Tibial artery (tissue), 4 donors: ENCODE results near the gene RAN.

Source experiments
- DNase-seq, 2 donors: peaks; one replicate each; pipeline ENCODE4 v3.0.0-alpha.2; 2019
- H3K27ac ChIP-seq, 2 donors: fragments of 200-600 bp; sonication (generic) in 1 of 2; 1 replicate in 1 of 2; 2 replicates in 1 of 2; pipeline ENCODE4 v1.5.1; 2018 to 2019; ENCODE audit warnings: mild to moderate bottlenecking in 1 of 2
- H3K27me3 ChIP-seq, 2 donors: fragments of 200-600 bp; sonication (generic) in 1 of 2; one replicate each; pipeline versions ENCODE4 v1.5.1 to v1.6.0; 2016 to 2019
- H3K36me3 ChIP-seq, 3 donors: fragments of 200-600 bp; sonication (generic) in 2 of 3; one replicate each; pipeline ENCODE4 v1.5.1; 2016 to 2019; ENCODE audit warnings: mild to moderate bottlenecking in 2 of 3
- H3K4me1 ChIP-seq, 4 donors: fragments of 200-600 bp; sonication (generic) in 2 of 4; 1 replicate in 3 of 4; 2 replicates in 1 of 4; pipeline ENCODE4 v1.5.1; 2016 to 2019
- H3K4me3 ChIP-seq, 2 donors: fragments of 200-600 bp; sonication (generic) in 1 of 2; 1 replicate in 1 of 2; 2 replicates in 1 of 2; pipeline ENCODE4 v1.5.1; 2018 to 2019; ENCODE audit warnings: mild to moderate bottlenecking in 2 of 2
- H3K9me3 ChIP-seq, 3 donors: fragments of 200-600 bp; sonication (generic) in 1 of 3; one replicate each; pipeline ENCODE4 v1.5.1; 2016 to 2019
- intact Hi-C: fragments of 100-400 bp; cut with DNase I; formaldehyde crosslinking; loops from one replicate; pipeline ENCODE4 v1.15.0; 2023; ENCODE audit warnings: low total_unique reads
- TF ChIP-seq, protein P1 (sequence below), 2 experiments: fragments of 200-600 bp in 1 of 2; fragments of 450-650 bp in 1 of 2; IDR thresholded peaks; one replicate each; pipeline ENCODE4 v1.5.1; 2017 to 2019; ENCODE audit warnings: antibody characterized with exemption in 2 of 2, mild to moderate bottlenecking in 1 of 2, moderate library complexity in 1 of 2

Gene RAN

DNA sequence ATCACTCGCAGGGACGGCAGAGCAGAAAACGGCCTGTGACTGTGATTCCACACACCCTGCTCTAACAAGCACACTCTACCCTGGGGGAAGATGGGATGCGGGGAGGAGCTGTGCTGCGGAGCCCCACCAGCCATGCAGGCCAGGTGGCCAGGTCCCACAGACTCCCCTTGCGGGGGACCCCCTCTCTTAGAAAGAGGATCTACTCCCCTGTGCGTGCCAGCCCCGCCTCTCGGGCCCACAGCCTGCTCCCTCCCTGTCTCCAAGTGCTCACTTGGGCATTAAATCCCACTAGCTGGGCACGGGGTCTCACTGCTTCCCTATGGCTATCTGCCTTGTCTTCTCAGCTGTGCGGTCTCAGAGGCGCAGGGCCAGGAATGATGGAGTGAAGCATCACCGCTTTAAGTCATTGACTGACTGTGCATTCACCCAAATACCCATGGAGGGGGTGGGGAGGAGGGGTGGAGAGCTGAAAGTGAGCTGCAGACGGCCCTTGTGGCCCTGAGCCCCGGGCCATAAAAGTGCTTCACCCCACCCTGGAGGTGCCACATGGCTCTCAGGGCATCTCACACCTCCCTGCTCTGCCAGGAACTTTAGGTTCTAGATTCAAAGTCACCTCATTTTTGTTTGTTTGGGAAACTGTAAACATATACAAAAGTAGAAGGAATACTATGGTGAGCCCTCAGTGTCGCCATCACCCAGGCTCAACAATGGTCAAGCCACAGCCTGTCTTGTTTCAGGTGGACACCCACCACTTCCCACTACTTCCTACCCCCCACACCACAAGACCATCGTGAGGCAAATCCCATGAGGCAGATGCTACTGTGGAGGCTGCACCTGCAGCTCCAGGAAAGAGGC lies 42.2 kb upstream of the RAN start:
- DNase-seq = no peak
- intact Hi-C loops = no loop called here
- TF ChIP-seq, protein P1, sequence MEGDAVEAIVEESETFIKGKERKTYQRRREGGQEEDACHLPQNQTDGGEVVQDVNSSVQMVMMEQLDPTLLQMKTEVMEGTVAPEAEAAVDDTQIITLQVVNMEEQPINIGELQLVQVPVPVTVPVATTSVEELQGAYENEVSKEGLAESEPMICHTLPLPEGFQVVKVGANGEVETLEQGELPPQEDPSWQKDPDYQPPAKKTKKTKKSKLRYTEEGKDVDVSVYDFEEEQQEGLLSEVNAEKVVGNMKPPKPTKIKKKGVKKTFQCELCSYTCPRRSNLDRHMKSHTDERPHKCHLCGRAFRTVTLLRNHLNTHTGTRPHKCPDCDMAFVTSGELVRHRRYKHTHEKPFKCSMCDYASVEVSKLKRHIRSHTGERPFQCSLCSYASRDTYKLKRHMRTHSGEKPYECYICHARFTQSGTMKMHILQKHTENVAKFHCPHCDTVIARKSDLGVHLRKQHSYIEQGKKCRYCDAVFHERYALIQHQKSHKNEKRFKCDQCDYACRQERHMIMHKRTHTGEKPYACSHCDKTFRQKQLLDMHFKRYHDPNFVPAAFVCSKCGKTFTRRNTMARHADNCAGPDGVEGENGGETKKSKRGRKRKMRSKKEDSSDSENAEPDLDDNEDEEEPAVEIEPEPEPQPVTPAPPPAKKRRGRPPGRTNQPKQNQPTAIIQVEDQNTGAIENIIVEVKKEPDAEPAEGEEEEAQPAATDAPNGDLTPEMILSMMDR (IDR thresholded peaks at IDR 0.05) = no peak
- no peaks in the 10 kb centered on the region for H3K27me3 ChIP-seq
- no peak overlapping the region for H3K27ac ChIP-seq
- no peaks in the 10 kb centered on the region for H3K9me3 ChIP-seq
- peaks cover 0 to under 1% (median under 1%) of the 10 kb centered on the region in 3 donors for H3K36me3 ChIP-seq
- H3K4me1 ChIP-seq = peaks cover 0 to 9% (median 0%) of the 10 kb centered on the region in 4 donors
- no peak overlapping the region for H3K4me3 ChIP-seq

DNA sequence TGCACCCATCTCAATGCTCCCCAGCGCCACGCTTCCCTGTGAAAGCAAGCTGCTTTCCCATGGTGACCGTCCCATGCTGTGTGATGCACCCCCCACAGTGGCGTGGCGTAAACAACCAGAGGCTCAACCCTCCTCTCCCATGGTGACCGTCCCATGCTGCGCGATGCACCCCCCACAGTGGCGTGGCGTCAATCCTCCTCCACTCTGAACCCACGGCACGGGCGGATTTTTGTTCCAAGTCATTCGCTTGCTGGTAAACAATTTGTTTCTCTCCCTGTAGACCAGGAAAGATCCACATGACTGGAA lies 41.7 kb upstream of the RAN start:
- Histone ChIP-seq H3K4me3 (no peak overlapping the region), H3K4me1 (peaks cover 0 to 9% (median 0%) of the 10 kb centered on the region in 4 donors), H3K27me3 (no peaks in the 10 kb centered on the region), H3K36me3 (no peaks in the 10 kb centered on the region), H3K27ac (no peak overlapping the region), H3K9me3 (no peaks in the 10 kb centered on the region)
- no peak for DNase-seq
- TF ChIP-seq, protein P1 (IDR thresholded peaks at IDR 0.05) = no peak
- intact Hi-C loops = no loop called here

DNA sequence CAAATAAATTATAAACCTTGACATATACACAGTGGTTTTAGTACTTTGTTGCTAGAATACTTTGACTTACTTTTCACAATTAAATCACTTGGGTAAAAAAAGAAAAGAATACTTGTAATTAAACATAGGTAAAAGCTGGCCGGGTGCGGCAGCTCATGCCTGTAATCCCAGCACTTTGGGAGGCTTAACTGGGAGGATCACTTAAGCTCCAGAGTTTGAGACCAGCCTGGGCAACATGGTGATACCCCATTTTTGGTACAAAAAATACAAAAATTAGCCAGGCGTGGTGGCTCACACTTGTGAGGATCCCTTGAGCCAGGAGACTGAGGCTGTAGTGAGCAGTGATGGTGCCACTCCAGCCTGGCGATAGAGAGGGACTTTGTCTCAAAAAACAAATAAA lies 40.6 kb upstream of the RAN start:
- Histone ChIP-seq H3K4me3 (no peak overlapping the region), H3K27ac (no peak overlapping the region), H3K36me3 (no peaks in the 10 kb centered on the region), H3K27me3 (no peaks in the 10 kb centered on the region), H3K9me3 (no peaks in the 10 kb centered on the region), H3K4me1 (peaks cover 0 to 8% (median 0%) of the 10 kb centered on the region in 4 donors)
- DNase-seq = no peak
- TF ChIP-seq, protein P1 (IDR thresholded peaks at IDR 0.05) = no peak
- intact Hi-C loops = no loop called here

DNA sequence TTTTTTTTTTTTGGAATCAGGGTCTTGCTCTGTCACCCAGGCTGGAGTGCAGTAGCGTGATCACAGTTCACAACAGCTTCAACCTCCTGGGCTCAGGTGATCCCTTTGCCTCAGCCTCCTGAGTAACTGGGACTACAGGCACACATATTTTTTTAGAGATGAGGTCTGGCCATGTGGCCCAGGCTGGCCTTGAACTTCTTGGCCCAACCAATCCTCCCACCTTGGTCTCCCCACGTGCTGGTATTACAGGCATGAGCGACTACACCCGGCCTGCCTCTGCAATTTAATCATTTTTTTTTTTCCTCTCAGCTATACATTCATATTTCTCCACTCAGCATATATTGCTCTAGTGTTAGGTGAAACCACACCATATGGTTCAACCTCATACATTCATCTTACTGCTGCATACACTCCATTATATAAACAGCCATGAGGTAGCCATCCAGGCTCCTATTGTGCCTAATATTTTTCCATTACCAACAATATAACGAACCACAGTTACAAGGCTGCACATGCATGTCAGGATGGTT lies 39.9 kb upstream of the RAN start:
- Histone ChIP-seq H3K4me3 (no peak overlapping the region), H3K4me1 (peaks cover 0 to 5% (median 0%) of the 10 kb centered on the region in 4 donors), H3K27me3 (no peaks in the 10 kb centered on the region), H3K9me3 (no peaks in the 10 kb centered on the region), H3K27ac (no peak overlapping the region), H3K36me3 (no peaks in the 10 kb centered on the region)
- DNase-seq = no peak
- intact Hi-C loops = no loop called here
- TF ChIP-seq, protein P1 (IDR thresholded peaks at IDR 0.05) = no peak

DNA sequence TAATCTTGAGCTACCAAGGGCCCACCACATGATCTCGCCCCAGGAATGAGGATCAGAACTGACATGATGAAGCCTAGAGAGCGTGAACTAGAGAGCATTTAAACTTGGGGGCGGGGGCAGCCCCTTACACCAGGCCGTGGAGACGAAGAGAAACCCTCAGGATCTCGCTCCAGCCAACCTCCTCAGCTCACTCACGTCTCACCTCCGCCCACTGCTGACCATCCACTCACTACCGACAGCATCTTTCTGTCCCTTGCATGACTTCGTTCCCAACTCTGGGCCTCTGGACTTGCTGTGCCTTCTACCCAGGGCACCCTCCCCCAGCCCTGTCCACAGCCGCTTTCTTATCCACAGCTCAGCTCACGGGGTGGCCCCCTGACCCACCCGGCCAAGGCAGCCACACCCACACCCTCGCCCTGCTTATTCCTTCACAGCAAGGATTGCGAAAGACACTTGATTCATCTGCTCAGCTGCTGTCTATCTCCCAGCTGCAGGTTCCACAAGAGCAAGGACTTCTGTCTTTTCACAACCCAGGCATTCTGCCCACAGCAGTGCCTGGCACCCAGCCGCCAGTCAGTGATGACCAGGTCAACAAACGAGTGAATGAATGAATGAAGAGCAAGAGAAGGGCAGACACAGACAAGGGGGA lies 39.2 kb upstream of the RAN start:
- H3K4me1 ChIP-seq = peaks cover 0 to 2% (median 0%) of the 10 kb centered on the region in 4 donors
- no peak for DNase-seq
- H3K9me3 ChIP-seq = no peaks in the 10 kb centered on the region
- intact Hi-C loops = no loop called here
- H3K36me3 ChIP-seq = no peaks in the 10 kb centered on the region
- TF ChIP-seq, protein P1 (IDR thresholded peaks at IDR 0.05) = no peak
- H3K27me3 ChIP-seq = no peaks in the 10 kb centered on the region
- no peak overlapping the region for H3K4me3 ChIP-seq
- H3K27ac ChIP-seq = no peak overlapping the region
